Measurements from ENCODE around the gene TSHR.
A peak's percentile ranks its signal among the peaks of the same experiment; 100 is the strongest.
"Not testable (repeated sequence)": the region's sequence is repeated elsewhere in the genome, so short reads cannot be mapped to it uniquely, and the experiment has no call there.

TSHR gene

DNA sequence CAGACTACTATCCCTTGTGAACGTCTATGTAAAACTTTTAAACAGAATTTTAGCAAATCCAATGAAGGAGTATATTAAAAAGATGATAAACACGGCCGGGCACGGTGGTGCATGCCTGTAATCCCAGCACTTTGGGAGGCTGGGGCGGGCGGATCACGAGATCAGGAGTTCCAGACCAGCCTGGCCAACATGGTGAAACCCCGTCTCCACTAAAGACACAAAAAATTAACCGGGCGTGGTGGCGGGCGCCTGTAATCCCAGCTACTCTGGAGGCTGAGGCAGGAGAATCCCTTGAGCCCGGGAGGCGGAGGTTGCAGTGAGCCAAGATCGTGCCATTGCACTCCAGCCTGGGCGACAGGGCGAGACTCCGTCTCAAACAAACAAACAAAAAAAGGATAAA is 2.2 kb upstream of the TSHR start:
- not testable (repeated sequence) for DNase-seq

DNA sequence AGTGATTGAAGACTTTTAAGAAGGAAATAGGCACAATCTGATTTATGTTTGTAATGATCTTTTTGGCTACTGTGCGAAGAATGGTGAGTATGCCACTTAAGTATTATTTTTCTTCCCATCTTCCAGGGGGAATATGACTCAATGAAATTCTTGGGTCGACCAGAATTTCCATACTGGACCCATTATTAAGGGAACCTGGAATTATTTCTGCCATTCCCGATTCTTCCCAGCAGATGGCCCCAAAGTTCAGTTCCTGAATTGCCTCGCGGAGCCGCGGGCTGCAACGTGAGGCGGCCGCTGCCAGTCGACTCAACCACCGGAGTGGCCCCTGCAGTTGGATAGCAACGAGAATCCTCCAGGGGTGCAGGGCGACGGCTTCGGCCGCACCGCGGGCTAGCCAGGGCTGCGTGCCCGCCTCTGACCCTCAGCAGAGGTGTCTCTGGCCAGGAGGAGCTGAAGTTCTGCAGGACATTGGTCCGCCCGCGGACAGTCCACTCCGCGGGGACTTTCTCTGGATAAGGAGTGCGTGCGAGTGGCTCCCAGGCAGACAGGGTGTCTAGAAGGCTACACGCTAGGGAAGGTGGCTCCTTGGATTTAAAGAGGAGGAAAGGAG is 628 bp upstream of the TSHR start:
- peak; percentile 64 for DNase-seq

DNA sequence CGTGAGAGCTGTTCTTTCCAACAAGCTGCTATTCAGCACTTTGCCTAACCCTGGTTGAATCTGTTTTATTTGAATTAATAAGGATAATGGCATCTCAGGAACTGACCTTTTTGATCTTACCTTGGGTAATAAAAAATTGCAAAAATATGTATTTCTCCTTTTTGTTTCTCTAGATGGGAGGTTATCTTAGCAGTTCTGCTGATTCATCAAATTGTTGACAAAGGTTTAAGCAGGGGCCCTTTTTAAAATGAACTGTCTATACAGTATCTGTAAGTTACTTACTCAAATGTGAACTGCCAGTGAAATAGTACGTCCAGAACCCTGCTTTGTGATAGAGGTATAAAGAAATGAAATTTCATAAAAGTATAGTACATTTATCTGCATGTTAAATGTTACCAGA is 681 bp downstream of the TSHR start:
- no peak for DNase-seq

DNA sequence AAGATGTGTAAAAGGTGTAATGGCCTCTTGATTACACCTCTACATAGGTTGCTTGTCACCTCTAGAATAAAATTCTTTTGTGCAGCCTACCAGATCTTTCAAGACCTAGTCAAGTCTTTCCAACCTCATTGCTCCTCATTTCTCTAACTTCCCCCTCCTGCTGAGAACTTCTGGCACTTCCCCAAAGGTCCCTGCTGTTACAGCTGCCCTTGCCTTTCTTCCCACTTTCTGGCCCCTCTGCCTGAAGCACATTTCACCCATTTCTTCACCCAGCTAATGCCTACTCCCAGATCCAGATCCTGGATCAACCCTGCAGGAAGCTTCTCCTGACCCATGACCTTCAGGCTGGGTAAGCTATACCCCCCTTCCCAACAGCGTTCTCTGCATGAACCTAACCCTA is 1.5 kb downstream of the TSHR start:
- no peak for DNase-seq

DNA sequence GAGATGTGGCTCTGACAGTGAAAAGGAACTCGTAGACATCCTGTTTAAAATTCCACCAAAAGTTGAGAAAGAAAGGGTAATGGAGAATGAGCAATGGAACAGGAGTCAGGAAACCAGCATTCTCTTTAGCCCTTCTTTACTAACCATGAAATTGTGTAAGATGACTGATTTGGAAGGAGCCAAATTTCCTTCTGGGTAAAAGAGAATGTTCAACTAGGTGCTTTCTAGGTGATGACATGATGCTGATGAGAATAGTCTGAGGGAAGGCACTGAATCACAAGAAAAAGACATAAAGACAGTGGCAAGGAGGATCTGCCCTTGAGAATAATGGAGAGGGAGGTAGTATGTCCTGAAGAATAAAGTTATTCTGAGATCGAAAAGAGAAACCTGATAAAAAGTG is 2.2 kb downstream of the TSHR start:
- no peak for DNase-seq

DNA sequence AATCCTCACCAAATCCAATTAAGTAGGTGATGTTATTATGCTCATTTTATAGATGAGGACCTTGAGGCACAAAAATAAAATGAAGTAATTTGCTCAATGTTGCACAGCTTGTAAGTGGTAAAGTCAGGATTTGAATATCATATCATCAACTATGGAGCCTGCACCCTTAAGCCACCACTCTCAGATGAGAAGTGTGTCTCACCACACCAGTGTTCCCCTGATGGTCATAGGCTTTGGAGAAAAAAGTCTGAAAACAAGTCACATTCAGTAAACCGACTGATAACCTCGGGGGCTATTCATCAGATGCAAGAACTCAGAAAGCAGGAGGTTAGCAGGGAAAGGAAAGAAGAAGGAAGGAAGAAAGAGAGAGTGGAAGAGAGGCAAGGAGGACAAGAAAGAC is 2.8 kb downstream of the TSHR start:
- no peak for DNase-seq

DNA sequence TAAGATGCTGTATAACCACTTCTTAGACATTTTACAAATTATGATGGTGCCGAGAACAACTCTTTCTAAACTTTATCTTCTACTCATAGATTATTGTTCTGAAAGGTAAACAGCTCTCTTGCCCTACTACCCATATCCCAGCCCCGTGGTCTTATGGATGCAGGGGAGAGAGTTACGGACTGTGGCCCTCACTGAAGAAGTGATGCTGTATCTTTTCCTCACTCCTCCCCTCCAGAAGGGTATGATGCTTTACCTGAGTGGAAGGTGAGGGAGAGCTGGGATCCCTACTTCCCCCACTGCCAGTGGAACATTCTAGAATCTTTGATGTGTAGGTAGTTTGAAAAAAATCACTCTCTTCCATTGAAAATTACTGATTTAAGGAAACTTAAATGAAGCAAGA is 3.5 kb downstream of the TSHR start:
- DNase-seq = no peak

DNA sequence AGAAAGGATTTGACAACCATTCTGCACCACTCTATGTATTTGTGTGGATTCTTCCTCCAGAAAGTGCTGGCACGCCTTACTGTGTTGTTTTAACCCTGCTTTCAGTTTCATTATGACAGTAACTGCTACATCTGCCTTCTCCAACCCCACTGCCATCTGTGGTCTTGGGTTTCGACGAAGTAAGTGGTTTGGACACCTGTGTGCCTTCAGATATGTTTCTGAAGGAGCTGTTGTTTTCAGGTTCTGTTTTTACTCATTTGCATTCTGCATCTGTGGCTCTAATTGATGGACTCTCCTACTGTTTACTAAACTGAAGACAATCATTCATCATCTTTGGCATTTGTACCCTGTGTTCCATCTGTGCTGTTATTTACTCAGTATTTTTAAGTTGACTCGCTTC is 4.1 kb downstream of the TSHR start:
- no peak for DNase-seq

DNA sequence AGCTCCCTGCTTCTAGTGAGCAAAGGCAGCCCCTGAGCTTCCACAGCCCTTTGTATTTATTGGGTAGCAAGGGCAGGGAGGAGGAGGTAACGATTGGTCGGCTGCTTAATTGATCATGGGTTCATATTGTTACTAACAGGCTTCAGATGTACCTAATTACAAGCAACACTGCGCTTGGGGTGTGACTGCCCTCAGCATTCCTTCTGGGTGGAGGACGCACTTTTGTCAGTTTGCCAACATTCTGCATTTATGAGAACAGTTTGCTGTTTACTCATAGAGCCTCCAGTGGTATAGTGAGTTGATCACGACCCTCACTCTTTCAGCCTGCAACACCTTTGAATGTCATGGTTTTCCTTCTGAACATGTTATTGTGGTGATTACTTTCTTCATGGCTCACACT is 9.6 kb downstream of the TSHR start:
- DNase-seq = no peak

DNA sequence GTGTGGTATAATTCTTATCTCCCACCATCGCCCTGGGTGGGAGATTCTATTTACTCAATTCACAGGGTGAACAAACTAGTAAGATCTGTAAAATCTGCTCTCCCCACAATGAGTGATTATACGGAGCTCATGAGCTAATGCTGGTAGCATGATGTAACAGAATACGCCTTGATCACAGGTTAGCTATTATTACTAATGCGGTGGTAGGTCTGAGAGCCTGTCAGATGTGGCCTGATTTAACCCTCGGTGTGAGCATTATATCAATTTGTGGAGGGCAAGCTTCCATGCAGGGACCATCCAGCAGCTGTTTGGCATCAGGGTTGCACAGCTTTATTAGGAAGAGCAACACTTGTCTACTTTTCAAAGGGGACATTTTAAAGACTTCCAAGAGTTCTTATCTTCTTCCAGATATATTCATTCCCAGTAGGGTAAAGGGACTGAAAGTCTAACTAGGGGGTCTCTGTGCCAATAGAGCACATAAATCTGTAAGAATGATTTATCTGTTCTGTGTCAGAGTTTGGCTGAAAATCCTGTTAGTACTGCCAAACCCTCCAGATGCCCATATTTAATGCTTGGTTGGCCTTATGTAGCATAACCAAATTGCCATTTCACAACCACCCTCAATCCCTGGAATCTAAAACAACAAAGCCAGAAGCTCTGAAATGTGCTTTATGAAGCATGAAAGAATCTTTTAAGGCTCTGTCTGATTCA is 18.7 kb downstream of the TSHR start:
- no peak for DNase-seq

DNA sequence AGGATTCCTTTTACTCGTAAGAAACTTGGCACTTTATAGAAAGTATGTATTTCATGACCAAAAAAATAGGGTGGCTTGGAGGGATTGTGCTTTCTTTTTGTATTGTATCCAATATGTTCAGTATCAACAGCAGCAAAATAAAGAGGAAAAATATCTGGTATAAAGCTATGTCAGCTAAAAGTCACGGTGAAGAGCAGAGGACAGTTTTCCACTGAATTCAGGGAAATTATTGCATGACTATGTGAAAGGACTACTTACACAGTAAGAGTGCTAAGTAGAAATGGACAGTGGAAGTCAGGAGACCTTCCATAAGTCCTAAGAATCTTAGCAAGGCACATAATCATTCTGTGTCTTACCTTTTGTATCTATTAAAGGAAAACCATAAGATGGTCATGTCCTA is 19.3 kb downstream of the TSHR start:
- no peak for DNase-seq

DNA sequence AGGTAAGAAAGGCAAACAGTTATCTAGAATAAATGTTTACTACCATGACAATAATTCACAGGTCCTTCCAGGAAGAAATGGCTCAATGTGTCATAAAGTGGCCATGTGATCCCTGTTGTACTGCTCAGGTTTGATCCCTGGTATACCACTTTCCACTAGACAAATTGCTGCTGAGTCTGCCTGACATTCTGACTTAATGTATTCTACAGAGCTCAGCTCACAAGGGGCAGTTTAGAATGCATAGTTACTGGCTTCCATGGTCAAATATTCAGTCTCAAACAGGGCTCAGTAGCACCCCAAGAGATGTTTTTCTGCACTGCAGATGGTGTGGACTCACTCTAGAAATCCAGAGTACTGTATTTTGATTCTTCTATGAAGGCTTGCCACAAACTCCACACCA is 21.8 kb downstream of the TSHR start:
- no peak for DNase-seq

DNA sequence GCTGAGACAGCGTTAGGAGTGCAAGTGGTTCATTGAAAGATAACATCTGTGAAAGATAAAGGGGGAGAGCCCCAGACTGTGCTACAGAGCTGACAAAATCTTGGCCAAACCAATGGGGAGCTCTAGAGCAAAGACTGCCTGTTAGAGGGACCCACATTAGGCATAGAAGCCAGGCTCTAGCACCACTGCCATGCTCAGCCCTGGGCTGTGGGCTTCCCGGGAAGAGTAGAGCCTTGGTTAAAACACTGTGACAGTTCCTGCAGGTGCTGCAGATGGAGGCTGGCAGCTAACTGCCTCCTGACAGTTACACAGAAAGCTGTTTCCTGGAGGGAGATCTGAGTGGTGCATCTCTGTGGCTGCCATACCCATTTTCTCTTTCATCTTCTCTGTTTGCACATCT is 23.0 kb downstream of the TSHR start:
- DNase-seq = no peak

DNA sequence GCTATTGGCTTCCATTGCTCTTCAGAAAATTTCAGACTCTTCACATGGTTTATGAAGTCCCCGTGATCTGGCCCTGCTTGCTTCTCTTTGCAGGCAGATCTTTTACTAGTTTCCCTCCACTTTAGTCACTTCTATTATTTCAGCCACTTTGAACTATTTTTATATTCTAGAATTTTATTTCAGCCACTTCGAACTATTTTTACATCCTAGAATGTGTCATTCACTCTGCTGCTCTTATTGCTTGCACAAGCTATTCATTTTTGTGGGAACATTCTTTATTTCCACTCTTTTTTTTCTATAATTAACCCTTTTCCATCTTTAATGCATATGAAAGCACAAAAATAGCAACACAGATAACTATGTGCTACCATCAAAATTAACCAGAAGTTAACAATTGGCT is 24.5 kb downstream of the TSHR start:
- no peak for DNase-seq

DNA sequence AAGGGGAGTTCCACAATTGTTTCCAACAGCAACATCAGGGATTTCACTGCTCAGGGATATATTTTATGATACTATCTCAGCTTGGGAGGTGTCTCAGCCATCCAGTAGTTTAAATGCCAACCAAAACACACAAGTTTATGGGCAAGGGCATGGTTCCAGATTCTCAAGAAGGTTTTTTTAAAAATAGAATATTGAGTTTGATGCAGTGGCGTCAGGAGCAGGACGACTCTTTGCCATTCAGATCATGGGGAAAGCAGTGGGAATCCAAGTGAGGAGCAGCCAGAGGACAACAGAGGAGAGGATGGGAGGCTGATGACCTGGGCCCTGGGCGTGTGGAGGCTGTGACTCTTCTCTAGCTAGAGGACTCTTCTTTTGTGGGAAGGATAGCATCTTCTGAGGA is 25.7 kb downstream of the TSHR start:
- DNase-seq = no peak

DNA sequence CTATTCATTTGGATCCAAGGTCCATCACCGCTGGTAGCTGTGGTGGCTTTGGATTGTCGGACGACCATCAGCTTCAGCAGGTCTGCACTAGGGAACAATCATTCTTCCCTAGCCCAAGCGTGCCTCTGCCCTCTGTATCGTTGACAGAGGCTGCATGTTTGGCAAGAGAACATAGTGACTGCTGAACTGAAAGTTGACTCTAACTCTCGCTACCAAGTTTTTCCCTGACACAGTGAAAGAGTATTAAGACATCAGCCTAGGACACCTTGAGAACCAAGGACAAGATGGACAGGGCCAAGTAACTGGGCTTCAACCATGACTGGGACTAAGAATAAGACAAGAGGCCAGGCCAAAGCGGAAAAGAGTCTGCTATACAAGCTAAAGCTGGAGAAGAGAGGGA is 26.3 kb downstream of the TSHR start:
- DNase-seq = no peak

DNA sequence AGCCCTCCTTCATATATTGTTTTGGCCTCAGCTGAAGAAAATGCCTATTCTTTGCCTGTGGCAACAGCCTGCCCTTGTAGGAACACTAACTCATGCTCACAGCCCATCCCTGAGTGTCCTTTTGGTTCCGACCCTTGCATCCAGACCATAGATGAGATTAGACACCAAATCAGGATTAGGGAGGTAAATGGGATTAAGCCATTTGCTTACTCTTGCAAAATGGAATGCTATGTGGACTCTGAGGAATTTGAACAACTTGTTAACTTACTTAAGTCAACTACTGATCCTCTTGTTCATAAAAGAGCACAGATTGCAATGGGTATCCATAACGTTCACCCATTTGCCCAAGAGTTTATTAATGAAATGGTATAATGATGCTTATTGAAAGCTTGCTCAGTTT is 27.3 kb downstream of the TSHR start:
- no peak for DNase-seq

DNA sequence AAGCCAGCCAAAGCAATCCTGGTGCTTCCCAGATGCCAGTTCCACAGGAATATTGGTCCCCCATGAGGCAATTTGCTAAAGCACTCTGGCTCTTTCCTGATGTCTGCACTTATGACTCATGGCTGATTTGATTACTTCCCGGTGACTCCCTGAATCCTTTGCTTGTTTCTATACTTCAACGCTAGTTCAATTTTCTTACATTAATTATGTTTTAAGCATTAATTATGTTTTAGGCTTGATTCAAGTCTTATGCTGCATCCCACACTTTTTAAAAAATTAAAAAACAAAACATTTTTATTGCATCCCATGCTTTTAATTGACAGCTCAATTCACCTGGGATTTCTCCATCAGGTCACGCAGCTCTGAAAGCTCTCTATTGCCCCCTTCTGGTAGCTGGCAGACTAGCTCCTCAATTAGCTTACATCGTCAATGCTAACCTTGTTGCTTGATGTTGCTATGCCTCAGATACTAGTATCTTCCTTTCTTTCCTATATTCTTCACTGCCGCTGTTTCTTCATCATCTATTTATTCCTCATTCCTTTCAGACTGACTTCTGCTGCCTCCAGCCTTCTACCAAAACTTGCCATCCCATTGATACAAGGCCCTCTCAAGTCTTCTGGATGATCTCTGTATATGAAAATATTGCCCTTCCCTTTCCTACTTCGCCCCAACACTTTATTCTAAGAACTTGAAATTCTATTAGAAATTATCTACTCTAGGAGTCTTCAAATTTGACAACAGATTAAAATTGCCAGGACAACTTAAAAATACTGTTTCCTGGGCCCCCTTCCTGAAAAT is 32.0 kb downstream of the TSHR start:
- DNase-seq = peak; percentile 49

DNA sequence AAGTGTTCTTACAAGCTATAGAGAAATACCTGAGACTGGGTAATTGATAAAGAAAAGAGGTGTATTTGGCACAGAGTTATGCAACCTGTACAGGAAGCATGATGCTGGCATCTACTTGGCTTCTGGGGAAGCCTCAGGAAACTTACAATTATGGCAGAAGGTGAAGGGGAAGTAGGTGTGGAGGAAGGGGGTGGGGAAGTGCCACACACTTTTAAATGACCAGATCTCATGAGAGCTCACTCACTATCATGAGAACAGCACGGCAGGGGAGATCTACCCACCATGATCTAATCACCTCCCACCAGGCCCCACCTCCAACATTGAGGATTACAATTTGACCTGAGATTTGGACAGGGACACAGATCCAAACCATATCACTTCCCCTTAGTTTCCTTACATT is 32.8 kb downstream of the TSHR start:
- no peak for DNase-seq

DNA sequence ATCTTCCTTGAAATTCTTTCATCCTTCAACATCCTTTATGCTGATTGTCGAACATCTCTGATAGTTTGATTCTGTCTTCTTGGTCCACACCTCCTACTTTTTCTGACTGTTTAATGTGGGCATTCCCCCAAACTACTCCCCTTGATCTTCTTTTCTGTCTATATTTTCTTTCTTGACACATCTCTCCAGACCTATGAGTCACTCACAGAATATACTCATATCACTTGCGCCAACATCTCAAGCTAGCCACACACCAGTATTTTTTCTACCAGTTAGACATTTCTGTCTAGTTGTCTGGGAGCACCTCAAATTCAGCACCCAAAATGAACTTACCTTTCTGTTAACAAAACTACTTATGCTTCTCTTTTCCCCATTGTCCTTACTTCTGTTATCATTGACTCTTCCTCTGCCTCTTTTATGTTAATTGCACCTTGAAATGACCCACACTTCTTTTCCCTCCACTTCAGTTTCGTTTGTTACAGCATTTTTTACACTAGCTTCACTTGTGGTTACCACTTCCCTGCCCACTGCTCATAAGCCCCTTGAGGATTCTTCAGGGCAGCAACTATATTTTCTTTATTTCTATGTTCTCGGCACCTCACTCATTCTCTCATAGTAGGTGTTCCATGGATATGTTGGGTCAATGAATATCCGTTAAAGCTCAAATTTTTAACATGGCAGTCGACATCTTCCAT is 33.5 kb downstream of the TSHR start:
- DNase-seq = no peak

DNA sequence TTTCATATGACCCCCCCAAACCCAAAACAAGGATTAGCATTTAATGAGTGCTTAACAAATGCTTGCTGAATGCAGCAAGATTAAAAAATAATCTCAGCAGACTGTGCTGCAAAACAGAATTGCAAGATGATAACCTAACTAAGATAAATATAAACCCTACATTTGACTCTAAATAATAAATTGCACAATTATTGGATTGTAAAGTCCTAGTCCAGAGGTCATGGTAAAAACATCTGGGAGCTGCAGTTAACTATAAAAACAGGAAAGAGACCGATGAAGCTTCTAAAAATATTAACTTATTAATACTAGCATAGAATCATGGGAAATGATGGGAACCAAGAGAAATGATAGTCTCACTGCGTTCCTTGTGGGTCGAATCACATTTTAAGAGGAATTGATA is 37.2 kb downstream of the TSHR start:
- no peak for DNase-seq

DNA sequence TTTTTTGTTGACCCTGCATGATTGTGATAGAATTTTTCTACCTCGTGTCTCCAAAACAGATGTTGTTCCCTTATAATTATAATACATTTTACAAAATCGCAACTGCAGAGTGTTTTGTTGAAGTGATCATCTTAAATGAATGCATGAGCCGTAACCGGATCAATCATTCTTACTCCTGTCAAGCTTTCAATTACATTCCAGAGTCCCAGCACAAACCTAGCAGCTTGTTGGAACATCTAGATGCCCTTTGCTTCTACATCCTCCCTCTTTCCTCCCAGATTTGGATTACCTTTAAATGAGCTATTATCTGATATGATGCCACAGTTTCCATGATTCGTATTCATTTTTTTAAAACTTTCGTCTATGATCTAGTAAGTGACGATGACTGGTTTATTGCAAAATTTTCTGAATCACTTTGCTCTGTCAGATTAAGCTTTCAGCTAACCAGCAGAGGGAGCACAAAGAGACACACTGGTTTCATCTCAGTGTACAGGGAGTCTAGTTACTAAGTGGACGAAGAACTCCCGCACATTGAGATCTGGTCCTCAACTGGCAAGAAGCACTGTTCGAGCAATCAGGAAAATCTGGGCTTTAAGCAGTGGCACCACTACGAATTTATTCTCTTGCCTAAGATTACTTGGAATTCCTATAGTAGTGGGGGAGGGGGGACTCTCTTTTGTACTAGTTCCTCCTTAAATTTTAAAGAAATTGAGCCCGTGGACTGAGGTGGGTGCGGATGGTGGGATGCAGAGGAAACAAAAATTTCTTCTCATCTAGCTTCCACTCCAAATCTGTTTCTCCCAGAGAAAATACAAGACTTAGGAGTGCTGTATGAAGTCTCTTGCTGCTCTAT is 40.9 kb downstream of the TSHR start:
- no peak for DNase-seq

DNA sequence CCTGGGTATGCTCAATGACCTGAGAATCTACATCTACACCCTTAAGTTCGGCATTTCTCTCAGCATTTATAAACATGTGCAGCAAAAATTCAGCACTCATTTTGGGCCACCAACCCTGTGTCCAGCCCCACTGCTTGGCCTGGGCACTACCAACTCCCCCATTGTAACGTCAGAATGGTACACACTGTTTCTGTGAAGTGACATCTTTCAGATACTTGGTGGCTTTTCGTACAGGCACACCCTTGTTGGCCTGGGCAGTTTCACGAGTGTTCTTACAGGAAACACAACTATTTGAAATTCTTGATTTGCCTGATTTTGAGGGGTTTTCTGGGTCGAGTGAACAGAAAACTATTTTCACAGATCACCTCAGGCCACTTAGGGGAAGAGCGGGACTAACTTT is 46.0 kb downstream of the TSHR start:
- DNase-seq = no peak
